G401.6 (cell line): ENCODE data around the gene PCAT6.
"Not testable (repeated sequence)": the region's sequence is repeated elsewhere in the genome, so short reads cannot be mapped to it uniquely, and the experiment has no call there.

Experiments used
- FAIRE-seq: peaks from 2 replicates; lab custom pipeline; 2012; peaks lifted over from hg19 to GRCh38; lab: Jason Lieb, UNC

Gene PCAT6

DNA sequence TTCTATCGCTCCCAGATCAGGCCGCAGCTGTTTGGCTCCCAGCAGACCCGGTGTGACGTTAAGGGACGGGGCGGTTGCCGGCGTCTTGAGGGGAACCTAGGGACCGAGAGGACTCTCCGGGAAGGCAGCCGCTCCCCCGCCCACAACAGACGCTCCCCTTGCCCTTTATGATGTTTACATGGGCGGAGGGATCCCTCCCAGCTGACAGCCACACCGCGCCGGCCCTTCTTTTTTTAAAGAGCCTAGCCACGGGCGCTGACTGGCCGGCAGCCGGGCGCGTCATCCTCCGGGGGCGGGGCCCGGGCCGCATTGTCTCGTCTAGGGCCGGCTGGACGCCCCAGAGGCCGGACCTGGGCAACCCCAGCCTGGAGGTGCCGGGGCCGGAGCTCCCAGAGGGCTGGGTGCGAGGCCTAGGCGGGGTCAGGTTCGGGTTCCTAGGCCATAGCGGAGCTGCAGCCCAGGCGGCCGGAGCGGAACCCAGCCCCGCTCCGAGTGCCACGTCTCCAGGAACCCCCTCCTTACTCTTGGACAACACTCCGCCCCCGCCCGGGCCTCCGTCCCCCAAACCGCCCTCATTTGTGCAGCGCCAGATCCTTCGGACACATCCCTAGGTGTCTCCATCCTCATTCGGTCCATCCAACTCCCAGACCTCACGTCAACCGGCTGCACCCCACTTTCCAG, at the start of gene PCAT6:
TSS of gene PCAT6 (plus strand) at position 340 of the 681 bp plus-strand sequence.
- peak; percentile 82 for FAIRE-seq

GRCh38 chr1:202762019-202762418, 48.7 kb upstream of the PCAT6 start:
- no peak for FAIRE-seq

DNA sequence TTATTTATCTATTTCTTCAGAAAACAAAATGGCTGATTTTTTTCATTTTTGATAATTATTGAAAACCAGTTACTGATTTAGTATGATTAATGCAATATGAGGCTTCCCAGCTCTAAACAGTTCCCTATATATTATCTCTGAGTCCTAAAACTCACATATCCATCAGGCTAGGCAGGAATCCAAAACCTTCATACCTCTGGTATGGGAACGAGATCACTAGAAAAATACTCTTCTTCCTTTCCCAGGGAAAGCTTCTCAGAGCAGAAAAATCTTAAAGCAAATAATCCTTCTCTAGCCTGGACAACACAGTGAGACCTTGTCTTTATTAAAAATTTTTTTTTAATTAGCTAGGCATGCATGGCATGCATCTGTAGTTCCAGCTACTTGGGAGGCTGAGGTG, 45.0 kb upstream of the PCAT6 start:
- no peak for FAIRE-seq

DNA sequence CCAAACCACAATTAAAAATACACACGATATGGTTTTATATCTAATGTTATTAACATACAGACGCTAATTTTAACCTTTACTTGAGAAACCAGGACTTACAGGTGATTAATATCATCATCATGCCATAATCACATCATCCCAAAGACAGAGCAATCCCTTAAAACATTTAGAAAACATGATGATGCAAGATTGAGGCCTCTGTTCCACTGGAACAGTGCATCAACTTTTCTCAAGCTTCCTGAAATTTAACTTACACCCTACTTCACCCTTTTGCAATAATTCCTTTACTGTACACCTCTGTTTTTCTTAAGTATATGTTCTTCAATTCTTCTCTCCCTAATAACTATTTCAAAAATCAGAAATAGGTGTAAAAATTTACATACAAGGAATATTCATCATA, 40.6 kb upstream of the PCAT6 start:
- FAIRE-seq: no peak

DNA sequence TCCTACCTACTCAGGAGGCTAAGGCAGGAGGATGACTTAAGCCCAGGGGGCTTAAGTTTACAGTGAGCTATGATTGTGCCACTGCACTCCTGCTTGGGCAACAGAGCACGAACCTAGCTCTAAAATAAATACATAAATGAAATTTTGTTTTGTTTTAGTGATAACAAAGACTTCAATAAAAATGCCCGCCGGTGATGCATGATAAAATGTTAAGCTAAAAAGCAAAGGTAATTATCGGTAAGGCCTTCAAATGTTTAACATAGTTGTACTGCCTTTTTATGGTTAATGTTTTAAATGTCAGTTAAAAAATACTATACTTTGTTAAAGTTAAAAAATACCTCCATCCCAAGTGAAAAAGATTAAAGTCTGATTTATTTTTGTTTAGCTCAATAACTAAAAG, 29.6 kb upstream of the PCAT6 start:
- FAIRE-seq: peak; percentile 77

DNA sequence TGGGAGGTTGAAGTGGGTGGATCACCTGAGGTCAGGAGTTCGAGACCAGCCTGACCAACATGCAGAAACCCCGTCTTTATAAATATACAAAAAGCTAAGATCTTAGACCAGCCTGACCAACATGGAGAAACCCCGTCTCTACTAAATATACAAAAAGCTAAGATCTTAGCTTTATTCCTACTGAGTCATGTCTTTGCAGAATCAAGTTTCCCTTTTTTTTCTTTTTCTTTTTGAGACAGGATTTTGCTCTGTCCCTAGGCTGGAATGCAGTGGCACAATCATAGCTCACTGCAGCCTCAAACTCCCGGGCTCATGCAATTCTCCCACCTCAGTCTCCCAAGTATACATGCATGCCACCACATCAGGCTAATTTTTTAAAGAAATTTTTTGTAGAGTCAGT, 23.9 kb upstream of the PCAT6 start:
- no peak for FAIRE-seq

GRCh38 chr1:202788800-202789199, 22.0 kb upstream of the PCAT6 start:
- FAIRE-seq: no peak

GRCh38 chr1:202791077-202791747, 19.5 kb upstream of the PCAT6 start:
- FAIRE-seq: no peak

- FAIRE-seq: no peak
Measured at GRCh38 chr1:202794051-202794740, 16.6 kb upstream of the PCAT6 start.

- FAIRE-seq: not testable (repeated sequence)
Measured at GRCh38 chr1:202794931-202795330, 15.8 kb upstream of the PCAT6 start.

- no peak for FAIRE-seq
Measured at GRCh38 chr1:202796670-202797069, 14.1 kb upstream of the PCAT6 start.

DNA sequence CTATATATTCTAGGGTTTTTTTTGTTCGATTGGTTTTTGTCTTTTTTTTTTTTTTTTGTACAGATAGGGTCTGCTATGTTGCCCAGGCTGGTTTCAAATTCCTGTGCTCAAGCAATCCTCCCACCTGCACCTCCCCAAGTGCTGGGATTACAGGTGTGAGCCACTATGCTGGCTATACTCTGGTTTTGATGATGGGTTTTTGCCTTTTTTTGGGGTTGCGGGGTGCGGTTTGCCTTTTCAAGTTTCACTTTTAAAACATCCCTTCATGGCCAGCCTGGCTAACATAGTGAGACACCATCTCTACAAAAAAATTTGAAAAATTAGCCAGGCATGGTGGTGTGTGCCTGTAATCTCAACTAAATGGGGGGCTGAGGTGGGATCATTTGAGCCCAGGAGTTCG, 12.5 kb upstream of the PCAT6 start:
- FAIRE-seq: no peak

DNA sequence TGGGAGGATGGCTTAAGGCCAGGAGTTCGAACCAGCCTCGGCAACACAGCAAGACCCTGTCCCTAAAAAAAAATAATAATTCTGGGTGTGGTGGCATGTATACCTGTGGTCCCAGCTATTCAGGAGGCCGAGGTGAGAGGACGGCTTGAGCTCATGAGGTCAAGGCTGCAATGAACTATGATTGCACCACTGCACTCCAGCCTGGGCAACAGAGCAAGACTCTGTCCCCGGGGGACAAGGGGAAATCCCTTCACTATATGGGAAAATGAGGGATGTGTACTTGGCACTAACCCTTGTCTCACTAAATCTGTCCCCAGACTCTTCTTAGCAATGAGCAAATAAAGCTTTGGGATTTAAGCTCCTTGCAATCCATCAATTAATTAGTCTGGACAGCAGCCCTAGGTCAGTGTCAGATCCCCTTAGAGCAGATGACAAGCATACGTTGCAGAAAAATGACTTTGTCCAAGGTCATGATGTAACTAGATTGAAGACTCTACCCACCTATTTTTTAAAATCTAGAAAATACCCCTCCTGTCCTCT, 11.9 kb upstream of the PCAT6 start:
- no peak for FAIRE-seq

GRCh38 chr1:202800742-202801141, 10.0 kb upstream of the PCAT6 start:
- no peak for FAIRE-seq

GRCh38 chr1:202801175-202801574, 9.6 kb upstream of the PCAT6 start:
- no peak for FAIRE-seq

DNA sequence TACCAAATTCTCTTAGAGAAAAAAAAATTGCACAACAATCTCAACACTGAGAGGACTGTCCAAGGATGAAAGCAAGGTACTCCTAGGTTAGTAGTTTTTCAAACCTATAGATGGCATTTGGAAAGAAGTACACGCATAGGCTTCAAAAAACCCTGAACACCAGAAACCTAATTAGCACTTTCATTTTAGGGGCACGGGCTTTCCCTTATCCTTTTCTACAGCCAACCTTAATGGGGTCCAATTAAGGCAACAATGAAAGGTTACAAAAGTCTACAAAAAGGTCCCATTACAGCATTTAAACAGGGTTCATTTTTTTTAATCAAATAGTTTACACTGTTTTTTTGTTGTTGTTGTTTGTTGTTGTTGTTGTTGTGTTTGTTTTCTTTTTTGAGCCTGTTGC, 8.7 kb upstream of the PCAT6 start:
- FAIRE-seq: no peak

- no peak for FAIRE-seq
Measured at GRCh38 chr1:202802998-202803932, 7.5 kb upstream of the PCAT6 start.

DNA sequence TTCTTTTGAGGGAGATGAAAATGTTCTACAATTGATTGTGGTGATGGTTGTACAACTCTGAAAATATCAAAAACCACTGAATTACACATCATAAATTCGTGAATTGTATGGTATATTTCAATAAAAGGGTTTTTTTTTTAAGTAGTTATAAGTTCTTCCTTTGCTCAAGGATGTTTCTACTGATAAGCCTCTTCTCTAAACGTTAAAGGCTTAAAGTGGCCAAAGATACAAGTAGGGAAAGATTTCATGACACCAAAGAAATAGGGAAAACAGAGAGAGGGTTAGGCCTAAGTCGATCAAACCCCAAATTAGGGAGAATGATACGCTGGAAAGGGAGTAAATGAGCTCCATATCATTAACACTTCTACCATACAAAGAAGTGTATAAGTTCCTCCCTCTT, 6.6 kb upstream of the PCAT6 start:
- no peak for FAIRE-seq

DNA sequence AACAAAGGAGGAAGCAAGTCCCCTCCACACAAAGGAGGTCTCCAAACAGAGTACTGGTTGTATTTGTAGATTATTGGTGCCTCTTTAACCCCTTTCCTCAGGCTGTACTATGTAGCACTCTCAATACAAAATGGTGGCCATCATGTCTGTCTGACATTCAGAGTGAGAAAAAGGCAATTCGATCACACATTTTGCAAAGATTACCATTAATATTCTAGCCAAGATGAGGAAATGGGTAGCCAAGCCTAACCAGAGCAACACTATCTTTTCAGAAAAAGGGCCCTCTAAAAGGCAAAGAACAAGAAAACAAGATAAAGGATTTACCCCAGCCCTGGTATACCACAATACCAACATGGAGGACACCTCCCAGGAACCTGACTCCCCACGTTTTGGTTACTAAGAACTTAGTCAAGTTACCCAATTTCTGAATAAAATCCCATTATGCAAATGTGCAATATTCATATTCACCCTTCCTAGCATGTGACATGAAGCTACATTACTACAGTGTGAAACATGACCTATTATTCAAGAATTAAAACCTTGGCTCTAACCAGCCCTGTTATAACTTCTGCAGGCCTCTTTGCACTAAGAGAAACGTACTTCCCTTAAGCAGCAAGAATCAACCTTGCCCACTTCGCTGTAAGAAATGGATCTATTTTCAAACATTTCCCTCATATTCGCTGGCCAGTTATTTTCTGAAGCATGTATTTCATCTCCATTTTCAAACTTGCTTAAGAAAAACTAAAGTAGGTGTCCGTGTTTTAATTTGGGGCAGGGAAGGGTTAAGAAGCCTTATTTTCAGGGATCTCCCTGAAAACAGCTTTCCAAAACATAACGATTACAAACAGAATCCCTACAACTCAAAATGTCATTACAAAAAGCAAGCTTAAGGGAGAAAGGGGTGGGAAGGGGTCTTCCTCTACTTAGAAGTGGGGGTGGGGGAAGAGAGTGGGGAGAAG, 4.6 kb upstream of the PCAT6 start:
- no peak for FAIRE-seq

- FAIRE-seq: no peak
Measured at GRCh38 chr1:202806845-202807450, 3.8 kb upstream of the PCAT6 start.
